NCI-H510A (cell line): ENCODE results near the gene XPO5.
"Not testable (repeated sequence)": the region's sequence is repeated elsewhere in the genome, so short reads cannot be mapped to it uniquely, and the experiment has no call there.

Experiments used
- DNase-seq: peaks from one replicate; lab custom pipeline; 2025; lab: John Stamatoyannopoulos, UW

XPO5 gene

GRCh38 chr6:43517505-43518357 lies 58.1 kb downstream of the XPO5 start:
- no peak for DNase-seq

GRCh38 chr6:43516697-43517504 lies 58.9 kb downstream of the XPO5 start, which contains the start of the genes POLR1C and YIPF3:
TSS of gene POLR1C (plus strand) at chr6:43517089. CDS start at chr6:43517110, 21 bp downstream.
TSS of gene YIPF3 (minus strand) at chr6:43516926. CDS start at chr6:43516807, 119 bp downstream.
- DNase-seq: peak; percentile 99

DNA sequence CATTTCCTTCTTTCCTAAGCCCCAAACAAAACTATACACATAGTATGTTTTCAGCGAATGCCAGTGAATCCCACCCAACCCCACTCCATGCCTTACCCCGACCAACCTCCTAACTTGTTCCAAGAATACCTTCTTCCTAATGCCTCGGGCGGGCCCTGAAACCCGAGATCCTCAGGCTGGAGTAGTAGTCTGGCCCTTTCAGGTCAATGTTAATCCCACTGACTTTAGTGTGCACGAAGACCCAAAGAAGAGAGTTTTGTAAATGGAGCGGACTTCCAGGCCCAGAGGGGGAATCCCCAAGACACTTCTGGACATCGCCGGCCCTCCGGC lies 59.5 kb downstream of the XPO5 start:
- no peak for DNase-seq

- DNase-seq: peak; percentile 57
These were observed 60.0 kb downstream of the XPO5 start for GRCh38 chr6:43515808-43516207.

DNA sequence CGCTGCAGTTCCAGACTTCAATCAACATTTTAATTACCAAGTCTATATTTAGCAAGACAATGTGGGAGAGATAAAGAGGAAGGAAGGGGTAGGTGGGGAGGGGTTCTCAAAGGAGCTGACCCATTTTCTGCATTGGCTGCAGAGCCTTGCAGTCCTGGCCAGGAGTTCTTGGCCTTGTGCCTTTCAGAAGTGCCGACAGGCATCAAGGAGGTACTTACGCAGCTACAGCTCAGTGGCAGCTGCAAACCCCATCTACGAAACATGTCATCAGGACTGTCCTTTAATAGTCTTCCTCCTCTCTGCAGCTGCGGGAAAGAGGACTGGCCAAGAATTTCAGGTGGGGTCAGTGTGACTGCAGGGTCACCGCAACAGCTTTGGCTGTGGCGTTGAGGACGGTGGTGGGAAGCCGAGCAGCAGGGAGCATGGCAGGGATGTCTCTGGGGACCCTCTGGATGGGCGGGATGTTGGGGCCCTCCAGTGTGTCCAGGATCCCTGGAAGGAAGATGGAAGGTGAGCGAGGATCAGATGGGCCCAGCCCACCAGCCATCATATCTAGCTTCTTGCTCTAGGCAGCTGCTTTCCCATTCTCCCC lies 63.9 kb downstream of the XPO5 start:
- no peak for DNase-seq

DNA sequence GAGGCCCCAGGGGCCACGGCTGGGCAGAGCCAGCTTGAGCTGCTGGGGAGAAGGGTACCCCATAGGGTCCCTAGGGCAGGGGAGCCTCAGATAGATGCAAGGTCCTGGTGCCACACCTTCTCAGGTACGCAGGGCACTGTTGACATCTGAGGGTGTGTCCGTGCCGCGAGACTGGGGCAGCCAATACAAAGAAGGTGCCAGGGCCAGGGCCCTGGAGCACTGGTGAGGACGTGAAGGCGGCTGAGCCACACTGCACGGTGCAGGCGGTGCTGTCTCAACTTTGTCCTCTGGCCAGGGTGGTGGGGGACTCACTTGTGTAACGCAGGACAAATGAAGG lies 65.0 kb downstream of the XPO5 start:
- DNase-seq: no peak

- peak; percentile 74 for DNase-seq
These were observed 65.6 kb downstream of the XPO5 start, which contains the start of gene LRRC73 for GRCh38 chr6:43509984-43510826. TSS of gene LRRC73 (minus strand) at chr6:43510346. CDS start at chr6:43509785, 561 bp downstream.

GRCh38 chr6:43509142-43509983 lies 66.5 kb downstream of the XPO5 start:
- DNase-seq: no peak

DNA sequence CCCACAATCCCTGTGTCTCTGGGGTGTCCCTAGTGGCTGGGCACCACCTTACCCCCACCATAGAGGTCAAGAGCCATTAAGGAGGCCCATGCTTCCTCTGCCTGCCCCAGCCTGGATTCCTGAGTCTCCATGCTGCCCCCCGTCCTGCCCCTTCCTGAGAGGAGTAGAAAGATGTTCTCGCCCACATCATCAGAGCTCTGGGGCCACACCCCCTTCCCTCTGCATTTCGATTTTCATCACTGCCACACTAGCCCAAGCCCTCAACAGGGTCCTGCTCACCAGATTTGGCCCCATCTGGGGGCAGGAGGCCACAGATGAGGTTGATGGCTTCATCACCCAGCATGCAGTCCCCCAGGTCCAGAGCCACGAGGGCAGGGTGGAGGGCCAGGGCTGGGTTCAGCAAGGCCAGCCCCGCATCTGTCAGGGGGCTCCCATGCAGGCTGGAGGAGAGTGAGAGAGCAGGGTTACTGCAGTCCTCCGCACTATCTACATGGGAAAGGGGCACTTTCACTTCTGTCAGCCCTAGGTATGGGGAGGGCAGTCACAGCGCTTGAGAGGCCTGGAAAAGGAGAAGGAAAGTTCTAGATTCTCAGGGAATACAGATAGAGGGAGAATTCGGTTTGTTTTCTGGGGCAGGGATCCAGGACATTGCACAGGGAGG lies 67.2 kb downstream of the XPO5 start:
- no peak for DNase-seq

DNA sequence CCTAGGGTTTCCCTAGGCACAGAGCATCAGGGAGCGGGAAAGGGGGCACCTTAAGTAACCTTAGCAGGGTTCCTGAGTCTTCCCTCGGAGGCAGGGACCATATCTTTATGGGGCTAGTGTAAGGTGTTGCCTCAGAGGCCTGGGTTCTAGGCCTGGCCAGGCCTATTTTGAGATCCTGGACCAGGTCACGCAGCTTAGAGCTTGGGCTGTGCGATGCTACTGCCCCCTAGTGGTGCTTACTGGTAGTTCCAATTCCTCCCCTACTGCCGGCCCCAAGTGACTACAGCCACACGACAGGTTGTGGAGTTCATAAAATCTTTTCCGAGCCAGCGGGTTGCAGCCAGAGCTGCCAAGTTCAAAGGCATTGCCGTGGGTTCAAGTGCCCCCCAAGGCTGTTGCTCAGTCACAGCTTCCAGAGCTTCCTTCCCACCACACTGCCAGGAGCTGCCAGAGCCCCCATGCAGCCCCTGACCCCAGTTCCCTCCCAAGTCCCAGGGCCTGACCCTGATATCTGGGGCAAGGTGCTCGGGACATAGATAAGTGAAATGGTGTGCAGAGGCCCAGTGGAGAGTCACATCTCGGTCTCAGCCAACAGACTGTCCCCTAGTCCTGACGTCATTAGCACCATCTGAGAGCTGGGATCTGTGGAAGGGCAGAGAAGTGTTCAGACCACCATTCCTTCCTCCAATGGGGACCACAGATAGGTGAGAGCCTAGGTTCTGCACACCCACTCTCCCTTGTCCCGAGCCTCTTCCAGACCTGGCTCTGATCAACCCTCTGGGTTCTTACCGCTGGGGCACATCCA lies 69.0 kb downstream of the XPO5 start:
- DNase-seq: peak; percentile 51

- no peak for DNase-seq
These were observed 69.7 kb downstream of the XPO5 start for GRCh38 chr6:43506171-43506570.

DNA sequence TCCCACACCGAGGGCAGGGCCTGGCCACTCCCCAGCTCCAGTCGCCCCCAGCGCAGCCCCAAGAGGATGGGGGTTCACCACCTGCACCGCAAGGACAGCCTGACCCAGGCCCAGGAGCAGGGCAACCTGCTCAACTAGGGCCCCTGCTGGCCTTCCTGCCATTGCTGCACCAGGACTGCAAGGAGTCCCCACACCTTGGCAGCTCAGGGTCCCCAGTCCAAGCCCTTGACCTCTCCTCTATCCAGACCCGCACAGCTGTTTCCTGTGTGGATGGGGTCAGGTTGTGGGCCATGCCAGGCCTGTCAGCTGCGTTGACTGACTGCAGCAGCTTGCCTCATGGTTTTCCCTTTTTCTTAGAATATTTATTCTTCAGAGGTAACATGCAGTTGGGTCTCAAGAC lies 70.1 kb downstream of the XPO5 start:
- DNase-seq: no peak

DNA sequence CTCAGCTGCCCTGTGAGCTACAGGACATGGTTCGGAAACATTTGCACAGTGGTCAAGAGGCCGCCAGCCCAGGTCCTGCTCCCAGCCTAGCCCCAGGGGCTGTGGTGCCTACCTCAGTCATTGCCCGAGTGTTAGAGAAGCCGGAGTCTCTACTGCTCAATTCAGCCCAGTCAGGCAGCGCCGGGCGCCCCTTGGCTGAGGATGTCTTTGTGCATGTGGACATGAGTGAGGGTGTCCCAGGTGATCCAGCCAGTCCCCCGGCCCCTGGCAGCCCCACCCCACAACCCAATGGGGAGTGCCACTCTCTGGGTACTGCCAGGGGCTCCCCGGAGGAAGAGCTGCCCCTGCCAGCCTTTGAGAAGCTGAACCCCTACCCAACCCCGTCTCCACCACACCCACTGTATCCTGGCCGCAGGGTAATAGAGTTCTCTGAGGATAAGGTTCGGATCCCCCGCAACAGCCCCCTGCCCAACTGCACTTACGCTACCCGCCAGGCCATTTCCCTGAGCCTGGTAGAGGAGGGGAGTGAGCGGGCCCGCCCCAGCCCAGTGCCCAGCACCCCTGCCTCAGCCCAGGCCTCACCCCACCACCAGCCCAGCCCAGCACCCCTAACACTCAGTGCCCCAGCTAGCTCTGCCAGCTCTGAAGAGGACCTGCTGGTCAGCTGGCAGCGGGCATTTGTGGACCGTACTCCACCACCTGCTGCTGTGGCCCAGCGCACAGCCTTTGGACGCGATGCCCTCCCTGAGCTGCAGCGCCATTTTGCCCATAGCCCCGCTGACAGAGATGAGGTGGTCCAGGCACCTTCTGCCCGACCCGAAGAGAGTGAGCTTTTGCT lies 70.9 kb downstream of the XPO5 start:
- DNase-seq: no peak

DNA sequence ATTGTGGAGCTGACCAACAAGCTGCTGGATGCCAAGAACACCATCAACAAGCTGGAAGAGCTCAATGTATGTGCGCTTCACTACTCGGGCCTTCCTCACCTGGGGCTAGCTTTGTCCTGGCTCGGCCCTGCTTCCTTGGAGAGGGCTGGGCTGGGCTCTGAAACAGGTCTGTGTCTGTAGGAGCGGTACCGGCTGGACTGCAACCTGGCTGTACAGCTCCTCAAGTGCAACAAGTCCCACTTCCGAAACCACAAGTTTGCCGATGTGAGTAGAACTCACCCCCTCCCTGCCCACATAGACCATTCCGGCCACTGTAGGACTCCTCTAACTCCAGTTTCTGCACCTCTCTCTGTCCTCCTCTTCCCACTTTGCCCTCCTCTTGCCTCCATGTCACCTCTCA lies 72.4 kb downstream of the XPO5 start:
- no peak for DNase-seq

GRCh38 chr6:43502666-43503065 lies 73.2 kb downstream of the XPO5 start:
- no peak for DNase-seq

- no peak for DNase-seq
These were observed 74.9 kb downstream of the XPO5 start for GRCh38 chr6:43500921-43501320.

DNA sequence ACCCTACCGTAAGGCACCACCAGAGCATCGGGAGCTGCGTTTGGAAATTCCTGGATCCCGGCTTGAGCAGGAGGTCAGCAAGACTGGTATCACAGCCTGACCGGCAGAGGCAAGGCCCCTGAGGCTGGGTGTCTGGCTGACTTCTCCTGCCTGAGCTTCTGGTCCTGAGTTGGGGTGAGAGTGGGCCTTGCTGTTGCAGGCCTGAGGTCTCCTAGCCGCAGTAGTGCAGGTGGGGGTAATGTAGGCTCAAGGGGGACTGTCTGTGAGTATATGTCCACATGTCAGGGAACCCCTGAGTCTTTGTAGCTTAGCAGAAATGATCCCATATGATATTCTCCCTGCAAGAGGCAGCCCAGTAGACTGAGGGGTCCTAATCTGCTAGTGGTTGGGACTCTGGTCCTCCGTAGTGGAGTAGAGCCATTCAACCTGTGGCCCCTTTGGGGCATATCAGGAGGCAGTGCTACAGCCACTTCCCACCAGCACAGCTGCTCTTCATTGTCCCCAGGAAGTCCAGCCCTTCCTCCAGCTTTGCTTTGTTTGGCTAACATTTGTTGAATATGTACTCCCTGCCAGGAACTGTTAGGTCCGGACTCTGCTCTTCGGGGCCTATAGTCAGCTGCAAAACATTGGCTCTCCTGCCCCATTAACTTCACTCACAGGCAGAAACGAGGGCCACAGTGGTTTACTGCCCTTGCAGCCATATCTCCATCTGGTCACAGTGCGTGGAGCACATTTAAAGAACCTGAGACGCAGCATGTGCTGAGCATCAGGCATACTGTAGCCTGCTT lies 76.6 kb downstream of the XPO5 start:
- DNase-seq: no peak

DNA sequence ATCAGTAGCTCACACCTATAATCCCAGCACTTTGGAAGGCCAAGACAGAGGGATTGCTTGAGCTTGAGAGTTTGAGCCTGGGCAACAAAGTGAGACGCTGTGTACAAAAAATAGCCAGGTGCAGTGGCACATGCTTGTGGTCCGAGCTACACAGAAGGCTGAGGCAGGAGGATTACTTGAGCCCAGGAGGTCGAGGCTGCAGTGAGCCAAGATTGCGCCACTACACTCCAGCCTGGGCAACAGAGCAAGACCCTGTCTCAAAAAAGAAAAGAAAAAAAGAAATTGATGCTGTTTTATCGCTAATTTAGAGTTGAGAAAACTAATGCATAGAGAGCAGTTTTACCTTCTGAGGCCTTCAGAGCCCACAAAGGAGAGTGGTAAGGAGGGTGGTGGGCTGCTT lies 77.5 kb downstream of the XPO5 start:
- DNase-seq: not testable (repeated sequence)
